Esophagus squamous epithelium (tissue), 5 donors: ENCODE results near the gene CLTA. TPM values are rescaled to one million over a fixed set of nuclear protein-coding genes. Genes with fewer than 3 reads are reported as not detected.
"Not testable (repeated sequence)": the region's sequence is repeated elsewhere in the genome, so short reads cannot be mapped to it uniquely, and the experiment has no call there.

Source experiments
- DNase-seq: peaks from one replicate; lab custom pipeline; 2025; lab: John Stamatoyannopoulos, UW
- H3K27ac ChIP-seq, 4 donors: fragments of 200-600 bp; sonication (generic); one replicate each; pipeline ENCODE4 v1.5.1; 2016 to 2019; ENCODE audit warnings: mild to moderate bottlenecking in 1 of 4
- H3K27me3 ChIP-seq, 4 donors: fragments of 200-600 bp; sonication (generic); 1 replicate in 3 of 4; 2 replicates in 1 of 4; pipeline versions ENCODE4 v1.5.1 to v1.6.0; 2017 to 2021; ENCODE audit warnings: antibody characterized with exemption in 1 of 4
- H3K36me3 ChIP-seq, 3 donors: fragments of 200-600 bp; sonication (generic); one replicate each; pipeline ENCODE4 v1.5.1; 2016 to 2019
- H3K4me1 ChIP-seq, 3 donors: fragments of 200-600 bp; sonication (generic); one replicate each; pipeline ENCODE4 v1.5.1; 2017 to 2019
- H3K4me3 ChIP-seq, 4 donors: fragments of 200-600 bp; sonication (generic); 1 replicate in 3 of 4; 2 replicates in 1 of 4; pipeline ENCODE4 v1.5.1; 2016 to 2019; ENCODE audit warnings: mild to moderate bottlenecking in 2 of 4, moderate library complexity in 1 of 4
- H3K9me3 ChIP-seq, 3 donors: fragments of 200-600 bp; sonication (generic); one replicate each; pipeline ENCODE4 v1.5.1; 2016 to 2019
- POLR2A ChIP-seq, 4 donors: fragments of 450-650 bp; IDR thresholded peaks; one replicate each; pipeline ENCODE4 v1.6.1; 2017; ENCODE audit warnings: antibody characterized with exemption in 4 of 4, mild to moderate bottlenecking in 4 of 4, moderate library complexity in 3 of 4
- WGBS, 2 donors: methylation state at CpG; one replicate each; pipeline ENCODE4 v1.1.5; 2018; 5-methylcytosine and 5-hydroxymethylcytosine counted together
- intact Hi-C: fragments of 100-400 bp; cut with DNase I; formaldehyde crosslinking; loops from one replicate; pipeline ENCODE4 v1.15.0; 2022
- total RNA-seq, 4 donors: library from RNA; depleted of rRNA; stranded (reverse); fragments of >200 nt; gene quantifications; one replicate each; pipeline ENCODE4 v1.1.0, GENCODE V29; 2016
- TF ChIP-seq, protein P1 (sequence below), 6 experiments: fragments of 450-650 bp in 4 of 6; fragments of 200-600 bp in 2 of 6; sonication (generic) in 2 of 6; IDR thresholded peaks; one replicate each; pipeline ENCODE4 v1.5.1; 2016 to 2019; ENCODE audit warnings: antibody characterized with exemption in 6 of 6, mild to moderate bottlenecking in 4 of 6, moderate library complexity in 4 of 6
- donor health status: DM: yes; HTN: yes; CAD: no.

Gene CLTA
- total RNA-seq, 4 donors from 2014 or later, result 165 to 215 (median 167) TPM

DNA sequence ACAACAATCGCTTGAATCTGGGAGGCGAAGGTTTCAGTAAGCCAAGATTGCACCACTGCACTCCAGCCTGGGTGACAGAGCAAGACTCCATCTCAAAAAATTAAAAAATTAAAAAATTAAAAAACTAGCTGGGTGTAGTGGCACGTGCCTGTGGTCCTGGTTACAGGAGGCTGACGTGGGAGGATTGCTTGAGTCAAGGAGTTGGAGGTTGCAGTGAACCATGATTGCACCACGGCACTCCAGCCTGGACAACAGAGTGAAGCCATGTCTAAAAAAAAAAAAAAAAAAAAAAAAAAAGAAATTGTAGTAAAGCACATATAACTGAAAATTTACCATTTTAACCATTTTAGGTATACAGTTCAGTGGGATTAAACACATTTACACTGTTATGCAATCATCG lies 34.6 kb upstream of the CLTA start:
- Histone ChIP-seq H3K4me3 (no peak overlapping the region), H3K27ac (no peak overlapping the region), H3K36me3 (peaks cover 0 to 5% (median 0%) of the 10 kb centered on the region in 3 donors), H3K4me1 (peaks cover 11 to 60% (median 20%) of the 10 kb centered on the region in 3 donors), H3K9me3 (no peaks in the 10 kb centered on the region), H3K27me3 (no peaks in the 10 kb centered on the region)
- intact Hi-C loops, result no loop called here
- no peak for DNase-seq
- no peak for TF ChIP-seq POLR2A (IDR thresholded peaks at IDR 0.05)
- TF ChIP-seq, protein P1, sequence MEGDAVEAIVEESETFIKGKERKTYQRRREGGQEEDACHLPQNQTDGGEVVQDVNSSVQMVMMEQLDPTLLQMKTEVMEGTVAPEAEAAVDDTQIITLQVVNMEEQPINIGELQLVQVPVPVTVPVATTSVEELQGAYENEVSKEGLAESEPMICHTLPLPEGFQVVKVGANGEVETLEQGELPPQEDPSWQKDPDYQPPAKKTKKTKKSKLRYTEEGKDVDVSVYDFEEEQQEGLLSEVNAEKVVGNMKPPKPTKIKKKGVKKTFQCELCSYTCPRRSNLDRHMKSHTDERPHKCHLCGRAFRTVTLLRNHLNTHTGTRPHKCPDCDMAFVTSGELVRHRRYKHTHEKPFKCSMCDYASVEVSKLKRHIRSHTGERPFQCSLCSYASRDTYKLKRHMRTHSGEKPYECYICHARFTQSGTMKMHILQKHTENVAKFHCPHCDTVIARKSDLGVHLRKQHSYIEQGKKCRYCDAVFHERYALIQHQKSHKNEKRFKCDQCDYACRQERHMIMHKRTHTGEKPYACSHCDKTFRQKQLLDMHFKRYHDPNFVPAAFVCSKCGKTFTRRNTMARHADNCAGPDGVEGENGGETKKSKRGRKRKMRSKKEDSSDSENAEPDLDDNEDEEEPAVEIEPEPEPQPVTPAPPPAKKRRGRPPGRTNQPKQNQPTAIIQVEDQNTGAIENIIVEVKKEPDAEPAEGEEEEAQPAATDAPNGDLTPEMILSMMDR (IDR thresholded peaks at IDR 0.05), result no peak
- 93 to 97% methylated on average over 6 of the region's 6 CpGs for WGBS, 2 donors

DNA sequence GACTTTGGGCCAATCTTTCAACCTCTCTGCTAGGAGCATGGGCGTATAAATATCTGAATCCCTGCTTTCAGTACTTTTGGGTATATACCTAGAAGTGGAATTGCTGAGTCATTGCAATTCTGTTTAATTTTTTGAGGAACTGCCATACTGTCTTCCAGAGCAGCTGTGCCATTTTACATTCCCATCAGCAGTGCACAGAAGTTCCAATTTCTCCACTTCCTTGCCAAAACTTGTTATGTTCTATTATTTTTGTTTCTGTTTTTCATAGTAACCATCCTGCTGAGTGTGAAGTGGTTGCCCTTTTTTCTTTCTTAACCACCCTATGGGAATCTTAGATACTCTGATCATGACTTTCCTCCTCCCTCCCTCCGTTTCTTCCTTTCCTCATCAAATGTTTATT lies 32.6 kb upstream of the CLTA start:
- Histone ChIP-seq H3K27ac (peak overlapping the region in 3 of 4 donors; percentile 49 to 79 (median 66)), H3K4me3 (no peak overlapping the region), H3K36me3 (peaks cover 0 to 5% (median 0%) of the 10 kb centered on the region in 3 donors), H3K27me3 (no peaks in the 10 kb centered on the region), H3K9me3 (no peaks in the 10 kb centered on the region), H3K4me1 (peaks cover 5 to 55% (median 20%) of the 10 kb centered on the region in 3 donors)
- no peak for TF ChIP-seq POLR2A (IDR thresholded peaks at IDR 0.05)
- TF ChIP-seq, protein P1 (IDR thresholded peaks at IDR 0.05), result no peak
- 79 to 80% methylated on average over 2 of the region's 2 CpGs for WGBS, 2 donors
- no peak for DNase-seq
- intact Hi-C loops, result no loop called here

DNA sequence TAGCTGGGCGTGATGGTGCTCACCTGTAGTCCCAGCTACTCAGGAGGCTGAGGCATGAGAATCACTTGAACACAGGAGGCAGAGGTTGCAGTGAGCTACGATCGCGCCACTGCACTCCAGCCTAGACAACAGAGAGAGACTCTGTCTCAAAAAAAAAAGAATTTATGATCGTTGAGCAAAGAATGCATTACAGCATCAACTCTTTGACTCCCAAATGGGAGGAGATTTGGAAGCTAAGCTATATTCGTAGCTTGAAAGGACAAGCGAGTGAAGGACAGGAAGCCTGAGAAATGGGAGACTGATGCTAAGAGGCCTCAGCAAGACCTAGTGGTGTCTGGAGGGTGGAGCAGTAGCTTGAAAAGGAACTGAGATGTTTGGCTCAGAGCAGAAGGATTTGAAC lies 31.8 kb upstream of the CLTA start:
- H3K4me3 ChIP-seq, result no peak overlapping the region
- 71 to 79% methylated on average over 7 of the region's 7 CpGs for WGBS, 2 donors
- no peak for DNase-seq
- H3K27ac ChIP-seq, result peak overlapping the region in 3 of 4 donors; percentile 49 to 66 (median 59)
- H3K9me3 ChIP-seq, result no peaks in the 10 kb centered on the region
- intact Hi-C loops, result no loop called here
- H3K36me3 ChIP-seq, result peaks cover 0 to 5% (median 0%) of the 10 kb centered on the region in 3 donors
- peaks cover 5 to 55% (median 25%) of the 10 kb centered on the region in 3 donors for H3K4me1 ChIP-seq
- no peak for TF ChIP-seq POLR2A (IDR thresholded peaks at IDR 0.05)
- TF ChIP-seq, protein P1 (IDR thresholded peaks at IDR 0.05), result no peak
- no peaks in the 10 kb centered on the region for H3K27me3 ChIP-seq

DNA sequence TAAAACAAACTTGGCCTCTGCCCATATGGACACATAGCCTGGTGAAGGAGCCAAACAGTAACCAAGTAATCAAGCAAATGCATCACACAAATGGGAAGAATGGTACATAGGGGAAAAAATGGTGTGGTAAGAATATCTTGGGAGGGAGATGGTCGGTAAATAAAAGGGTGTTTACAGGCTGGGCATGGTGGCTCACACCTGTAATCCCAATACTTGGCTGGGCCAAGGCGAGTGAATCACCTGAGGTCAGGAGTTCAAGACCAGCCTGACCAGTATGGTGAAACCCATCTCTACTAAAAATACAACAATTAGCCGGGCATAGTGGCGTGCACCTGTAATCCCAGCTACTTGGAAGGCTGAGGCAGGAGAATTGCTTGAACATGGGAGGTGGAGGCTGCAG lies 31.2 kb upstream of the CLTA start:
- H3K27me3 ChIP-seq, DNase-seq, H3K4me3 ChIP-seq, intact Hi-C loops, H3K36me3 ChIP-seq, H3K9me3 ChIP-seq: not testable (repeated sequence)
- Histone ChIP-seq H3K4me1 (peaks cover 5 to 55% (median 20%) of the 10 kb centered on the region in 3 donors), H3K27ac (peak overlapping the region in 3 of 4 donors; percentile 49 to 66 (median 59))
- WGBS, 2 donors, result 68 to 81% methylated on average over 4 of the region's 4 CpGs

DNA sequence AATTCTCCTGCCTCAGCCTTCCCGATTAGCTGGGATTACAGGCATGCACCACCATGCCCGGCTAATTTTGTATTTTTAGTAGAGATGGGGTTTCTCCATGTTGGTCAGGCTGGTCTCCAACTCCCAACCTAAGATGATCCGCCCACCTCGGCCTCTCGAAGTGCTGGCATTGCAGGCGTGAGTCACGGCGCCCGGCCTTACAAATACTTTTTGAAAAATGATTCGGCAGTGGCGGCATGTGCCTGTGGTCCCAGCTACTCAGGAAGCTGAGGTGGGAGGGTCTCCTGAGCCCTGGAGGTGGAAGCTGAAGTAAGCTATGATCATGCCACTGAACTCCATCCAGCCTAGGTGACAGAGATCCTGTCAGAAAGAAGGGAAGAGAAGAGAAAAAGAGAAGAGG lies 30.6 kb upstream of the CLTA start:
- H3K27me3 ChIP-seq, H3K4me3 ChIP-seq, H3K9me3 ChIP-seq, H3K36me3 ChIP-seq, DNase-seq, intact Hi-C loops: not testable (repeated sequence)
- peak overlapping the region in 1 of 4 donors; percentile 59 for H3K27ac ChIP-seq
- 79 to 82% methylated on average over 5 to 11 of the region's 11 CpGs for WGBS, 2 donors
- H3K4me1 ChIP-seq, result peaks cover 5 to 52% (median 15%) of the 10 kb centered on the region in 3 donors

DNA sequence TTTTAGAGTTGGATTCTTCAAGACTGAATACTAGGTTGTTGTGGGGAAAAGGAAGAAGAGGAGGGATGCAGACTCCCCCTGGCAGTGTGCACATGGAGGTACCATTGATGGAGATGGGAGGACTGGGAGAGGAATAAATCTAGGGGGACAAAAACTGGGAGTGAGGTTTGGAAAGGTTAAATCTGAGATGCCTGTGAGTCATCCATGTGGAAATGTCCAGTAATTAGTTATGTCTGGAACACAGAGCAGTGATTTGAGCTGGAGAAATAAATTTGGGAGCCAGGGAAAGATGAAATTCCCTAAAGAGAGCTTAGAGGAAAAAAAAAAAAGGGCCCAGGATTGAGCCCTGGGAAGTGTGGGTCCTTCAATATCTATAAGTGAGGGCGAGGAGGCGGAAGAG lies 29.5 kb upstream of the CLTA start:
- peaks cover 0 to 5% (median 0%) of the 10 kb centered on the region in 3 donors for H3K36me3 ChIP-seq
- H3K27me3 ChIP-seq, result peaks cover 0 to 8% (median 0%) of the 10 kb centered on the region in 4 donors
- DNase-seq, result no peak
- no peaks in the 10 kb centered on the region for H3K9me3 ChIP-seq
- H3K4me1 ChIP-seq, result peaks cover 10 to 61% (median 24%) of the 10 kb centered on the region in 3 donors
- no peak overlapping the region for H3K4me3 ChIP-seq
- H3K27ac ChIP-seq, result peak overlapping the region in 3 of 4 donors; percentile 71 to 80 (median 74)
- TF ChIP-seq, protein P1 (IDR thresholded peaks at IDR 0.05), result no peak
- TF ChIP-seq POLR2A (IDR thresholded peaks at IDR 0.05), result no peak
- intact Hi-C loops, result no loop called here
- 89 to 94% methylated on average over 2 of the region's 2 CpGs for WGBS, 2 donors
